Breast epithelium (tissue), 3 donors: ENCODE results near the gene RALY.

Experiments used
- POLR2A ChIP-seq: fragments of 450-650 bp; IDR thresholded peaks from one replicate; pipeline ENCODE4 v1.6.1; 2016; ENCODE audit warnings: antibody characterized with exemption, mild to moderate bottlenecking, moderate library complexity
- POLR2AphosphoS5 ChIP-seq, 3 donors: sonication (generic); formaldehyde crosslinking; IDR thresholded peaks; one replicate each; pipeline ENCODE4 v1.6.1; 2017; ENCODE audit warnings: antibody characterized with exemption in 3 of 3
- TF ChIP-seq, protein P1 (sequence below), 3 donors: fragments of 450-650 bp; IDR thresholded peaks; one replicate each; pipeline ENCODE4 v1.5.1; 2016 to 2017; ENCODE audit warnings: antibody characterized with exemption in 3 of 3, mild to moderate bottlenecking in 3 of 3, moderate library complexity in 3 of 3

GRCh38 chr20:34042262-34042661 lies 48.6 kb downstream of the RALY start:
- TF ChIP-seq, protein P1, sequence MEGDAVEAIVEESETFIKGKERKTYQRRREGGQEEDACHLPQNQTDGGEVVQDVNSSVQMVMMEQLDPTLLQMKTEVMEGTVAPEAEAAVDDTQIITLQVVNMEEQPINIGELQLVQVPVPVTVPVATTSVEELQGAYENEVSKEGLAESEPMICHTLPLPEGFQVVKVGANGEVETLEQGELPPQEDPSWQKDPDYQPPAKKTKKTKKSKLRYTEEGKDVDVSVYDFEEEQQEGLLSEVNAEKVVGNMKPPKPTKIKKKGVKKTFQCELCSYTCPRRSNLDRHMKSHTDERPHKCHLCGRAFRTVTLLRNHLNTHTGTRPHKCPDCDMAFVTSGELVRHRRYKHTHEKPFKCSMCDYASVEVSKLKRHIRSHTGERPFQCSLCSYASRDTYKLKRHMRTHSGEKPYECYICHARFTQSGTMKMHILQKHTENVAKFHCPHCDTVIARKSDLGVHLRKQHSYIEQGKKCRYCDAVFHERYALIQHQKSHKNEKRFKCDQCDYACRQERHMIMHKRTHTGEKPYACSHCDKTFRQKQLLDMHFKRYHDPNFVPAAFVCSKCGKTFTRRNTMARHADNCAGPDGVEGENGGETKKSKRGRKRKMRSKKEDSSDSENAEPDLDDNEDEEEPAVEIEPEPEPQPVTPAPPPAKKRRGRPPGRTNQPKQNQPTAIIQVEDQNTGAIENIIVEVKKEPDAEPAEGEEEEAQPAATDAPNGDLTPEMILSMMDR (IDR thresholded peaks at IDR 0.05) = no peak
- no peak for TF ChIP-seq POLR2A
- TF ChIP-seq POLR2AphosphoS5 (IDR thresholded peaks at IDR 0.05) = no peak
